SK-N-MC (cell line): ENCODE data around the gene FGF12.

Experiments
- DNase-seq: peaks from one replicate; pipeline ENCODE4 v3.0.0-alpha.2; 2011; ENCODE audit warnings: low read depth, low spot score
- H3K27ac ChIP-seq: fragments of 200-600 bp; sonication (generic); 2 replicates; pipeline ENCODE4 v1.5.1; 2016; ENCODE audit warnings: mixed run types
- H3K36me3 ChIP-seq: fragments of 200-600 bp; sonication (generic); 2 replicates; pipeline ENCODE4 v1.6.1; 2017; ENCODE audit warnings: antibody characterized with exemption, low read length, mixed read lengths; ENCODE audit not compliant: insufficient read depth
- H3K4me3 ChIP-seq: fragments of 200-600 bp; sonication (generic); 2 replicates; pipeline ENCODE4 v1.5.1; 2016
- H3K9ac ChIP-seq: fragments of 200-600 bp; sonication (generic); 2 replicates; pipeline ENCODE4 v1.8.0; 2017; ENCODE audit warnings: mixed run types, mixed read lengths; ENCODE audit not compliant: insufficient read length
- H3K9me3 ChIP-seq: fragments of 200-600 bp; sonication (generic); 2 replicates; pipeline ENCODE4 v1.6.1; 2017; ENCODE audit warnings: low read depth, mild to moderate bottlenecking, antibody characterized with exemption, low read length, moderate library complexity, mixed read lengths
- EZH2 ChIP-seq: fragments of 200-600 bp; sonication (generic); IDR thresholded peaks from one replicate; pipeline ENCODE4 v1.6.1; 2017; ENCODE audit warnings: antibody characterized with exemption
- FOXP2 ChIP-seq: optimal IDR thresholded peaks from 2 replicates; pipeline ENCODE3; 2011; ENCODE audit warnings: mild to moderate bottlenecking, moderate library complexity; ENCODE audit not compliant: insufficient read depth; ENCODE audit errors: extremely low read length, control extremely low read depth
- POLR2AphosphoS5 ChIP-seq: IDR thresholded peaks from 2 replicates; pipeline ENCODE4 v1.6.1; 2012; ENCODE audit warnings: mild to moderate bottlenecking, low read depth, low read length, borderline replicate concordance

Gene FGF12

GRCh38 chr3:192514754-192515663 is 212.3 kb downstream of the FGF12 start:
- no peak overlapping the region for H3K27ac ChIP-seq
- no peak for DNase-seq
- H3K9ac ChIP-seq = no peak overlapping the region

GRCh38 chr3:192514081-192514753 is 213.1 kb downstream of the FGF12 start:
- TF ChIP-seq POLR2AphosphoS5 (no peak), FOXP2 (no peak), EZH2 (no peak)
- Histone ChIP-seq H3K9me3 (no peaks in the 10 kb centered on the region), H3K36me3 (no peaks in the 10 kb centered on the region), H3K4me3 (no peak overlapping the region), H3K27ac (no peak overlapping the region), H3K9ac (no peak overlapping the region)
- DNase-seq = peak; percentile 30

More at GRCh38 chr3:192514754-192515663, 212.3 kb downstream of the FGF12 start:
- Histone ChIP-seq H3K9me3 (no peaks in the 10 kb centered on the region), H3K36me3 (no peaks in the 10 kb centered on the region), H3K4me3 (no peak overlapping the region)
- TF ChIP-seq POLR2AphosphoS5 (no peak), EZH2 (no peak), FOXP2 (no peak)

GRCh38 chr3:192505731-192506130 is 221.6 kb downstream of the FGF12 start:
- Histone ChIP-seq H3K9me3 (no peaks in the 10 kb centered on the region), H3K4me3 (no peak overlapping the region), H3K27ac (no peak overlapping the region), H3K9ac (no peak overlapping the region), H3K36me3 (no peaks in the 10 kb centered on the region)
- no peak for TF ChIP-seq EZH2
- no peak for TF ChIP-seq FOXP2
- no peak for TF ChIP-seq POLR2AphosphoS5
- DNase-seq = no peak

- DNase-seq = no peak
- TF ChIP-seq FOXP2 (no peak), EZH2 (no peak), POLR2AphosphoS5 (no peak)
- Histone ChIP-seq H3K9ac (no peak overlapping the region), H3K27ac (no peak overlapping the region), H3K36me3 (no peaks in the 10 kb centered on the region), H3K9me3 (no peaks in the 10 kb centered on the region), H3K4me3 (no peak overlapping the region)
These were observed 225.9 kb downstream of the FGF12 start for GRCh38 chr3:192501401-192501800.

- Histone ChIP-seq H3K9ac (no peak overlapping the region), H3K9me3 (no peaks in the 10 kb centered on the region), H3K27ac (no peak overlapping the region), H3K36me3 (no peaks in the 10 kb centered on the region), H3K4me3 (no peak overlapping the region)
- DNase-seq = no peak
- TF ChIP-seq EZH2 (no peak), FOXP2 (no peak), POLR2AphosphoS5 (no peak)
These were observed 230.3 kb downstream of the FGF12 start for GRCh38 chr3:192496905-192497587.

- Histone ChIP-seq H3K4me3 (no peak overlapping the region), H3K36me3 (no peaks in the 10 kb centered on the region), H3K9me3 (no peaks in the 10 kb centered on the region), H3K9ac (no peak overlapping the region), H3K27ac (no peak overlapping the region)
- no peak for DNase-seq
- TF ChIP-seq EZH2 (no peak), POLR2AphosphoS5 (no peak), FOXP2 (no peak)
These were observed 233.2 kb downstream of the FGF12 start for GRCh38 chr3:192494174-192494573.

- no peaks in the 10 kb centered on the region for H3K9me3 ChIP-seq
- TF ChIP-seq EZH2 (no peak), POLR2AphosphoS5 (no peak), FOXP2 (no peak)
- H3K27ac ChIP-seq = no peak overlapping the region
- H3K36me3 ChIP-seq = no peaks in the 10 kb centered on the region
- no peak overlapping the region for H3K4me3 ChIP-seq
- no peak overlapping the region for H3K9ac ChIP-seq
- no peak for DNase-seq
These were observed 236.6 kb downstream of the FGF12 start for GRCh38 chr3:192490720-192491119.

- TF ChIP-seq POLR2AphosphoS5 (no peak), EZH2 (no peak), FOXP2 (no peak)
- DNase-seq = no peak
- no peak overlapping the region for H3K27ac ChIP-seq
- no peaks in the 10 kb centered on the region for H3K9me3 ChIP-seq
- no peaks in the 10 kb centered on the region for H3K36me3 ChIP-seq
- no peak overlapping the region for H3K9ac ChIP-seq
- H3K4me3 ChIP-seq = no peak overlapping the region
These were observed 237.8 kb downstream of the FGF12 start for GRCh38 chr3:192489579-192489978.
